LNCAP (cell line): ENCODE results near the gene PKNOX2.

Experiments
- CTCF ChIP-seq: fragments of 450-650 bp; IDR thresholded peaks from 2 replicates; pipeline ENCODE4 v1.5.1; 2017; ENCODE audit warnings: mild to moderate bottlenecking

The PKNOX2 gene

GRCh38 chr11:125182573-125182972 is 18.0 kb downstream of the PKNOX2 start:
- no peak for TF ChIP-seq CTCF

GRCh38 chr11:125183641-125184040 is 19.1 kb downstream of the PKNOX2 start:
- no peak for TF ChIP-seq CTCF

- no peak for TF ChIP-seq CTCF
These were observed 23.5 kb downstream of the PKNOX2 start for GRCh38 chr11:125188021-125188420.

GRCh38 chr11:125190566-125190965 is 26.0 kb downstream of the PKNOX2 start:
- no peak for TF ChIP-seq CTCF

GRCh38 chr11:125192183-125192582 is 27.6 kb downstream of the PKNOX2 start:
- no peak for TF ChIP-seq CTCF

- no peak for TF ChIP-seq CTCF
These were observed 28.3 kb downstream of the PKNOX2 start for GRCh38 chr11:125192717-125193415.

GRCh38 chr11:125193416-125193726 is 28.8 kb downstream of the PKNOX2 start:
- no peak for TF ChIP-seq CTCF

GRCh38 chr11:125193841-125194240 is 29.3 kb downstream of the PKNOX2 start:
- no peak for TF ChIP-seq CTCF
